ENCODE data around the gene DOCK6.
A peak's percentile ranks its signal among the peaks of the same experiment; 100 is the strongest.

The DOCK6 gene, protein sequence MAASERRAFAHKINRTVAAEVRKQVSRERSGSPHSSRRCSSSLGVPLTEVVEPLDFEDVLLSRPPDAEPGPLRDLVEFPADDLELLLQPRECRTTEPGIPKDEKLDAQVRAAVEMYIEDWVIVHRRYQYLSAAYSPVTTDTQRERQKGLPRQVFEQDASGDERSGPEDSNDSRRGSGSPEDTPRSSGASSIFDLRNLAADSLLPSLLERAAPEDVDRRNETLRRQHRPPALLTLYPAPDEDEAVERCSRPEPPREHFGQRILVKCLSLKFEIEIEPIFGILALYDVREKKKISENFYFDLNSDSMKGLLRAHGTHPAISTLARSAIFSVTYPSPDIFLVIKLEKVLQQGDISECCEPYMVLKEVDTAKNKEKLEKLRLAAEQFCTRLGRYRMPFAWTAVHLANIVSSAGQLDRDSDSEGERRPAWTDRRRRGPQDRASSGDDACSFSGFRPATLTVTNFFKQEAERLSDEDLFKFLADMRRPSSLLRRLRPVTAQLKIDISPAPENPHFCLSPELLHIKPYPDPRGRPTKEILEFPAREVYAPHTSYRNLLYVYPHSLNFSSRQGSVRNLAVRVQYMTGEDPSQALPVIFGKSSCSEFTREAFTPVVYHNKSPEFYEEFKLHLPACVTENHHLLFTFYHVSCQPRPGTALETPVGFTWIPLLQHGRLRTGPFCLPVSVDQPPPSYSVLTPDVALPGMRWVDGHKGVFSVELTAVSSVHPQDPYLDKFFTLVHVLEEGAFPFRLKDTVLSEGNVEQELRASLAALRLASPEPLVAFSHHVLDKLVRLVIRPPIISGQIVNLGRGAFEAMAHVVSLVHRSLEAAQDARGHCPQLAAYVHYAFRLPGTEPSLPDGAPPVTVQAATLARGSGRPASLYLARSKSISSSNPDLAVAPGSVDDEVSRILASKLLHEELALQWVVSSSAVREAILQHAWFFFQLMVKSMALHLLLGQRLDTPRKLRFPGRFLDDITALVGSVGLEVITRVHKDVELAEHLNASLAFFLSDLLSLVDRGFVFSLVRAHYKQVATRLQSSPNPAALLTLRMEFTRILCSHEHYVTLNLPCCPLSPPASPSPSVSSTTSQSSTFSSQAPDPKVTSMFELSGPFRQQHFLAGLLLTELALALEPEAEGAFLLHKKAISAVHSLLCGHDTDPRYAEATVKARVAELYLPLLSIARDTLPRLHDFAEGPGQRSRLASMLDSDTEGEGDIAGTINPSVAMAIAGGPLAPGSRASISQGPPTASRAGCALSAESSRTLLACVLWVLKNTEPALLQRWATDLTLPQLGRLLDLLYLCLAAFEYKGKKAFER (N-terminal part only)

DNA sequence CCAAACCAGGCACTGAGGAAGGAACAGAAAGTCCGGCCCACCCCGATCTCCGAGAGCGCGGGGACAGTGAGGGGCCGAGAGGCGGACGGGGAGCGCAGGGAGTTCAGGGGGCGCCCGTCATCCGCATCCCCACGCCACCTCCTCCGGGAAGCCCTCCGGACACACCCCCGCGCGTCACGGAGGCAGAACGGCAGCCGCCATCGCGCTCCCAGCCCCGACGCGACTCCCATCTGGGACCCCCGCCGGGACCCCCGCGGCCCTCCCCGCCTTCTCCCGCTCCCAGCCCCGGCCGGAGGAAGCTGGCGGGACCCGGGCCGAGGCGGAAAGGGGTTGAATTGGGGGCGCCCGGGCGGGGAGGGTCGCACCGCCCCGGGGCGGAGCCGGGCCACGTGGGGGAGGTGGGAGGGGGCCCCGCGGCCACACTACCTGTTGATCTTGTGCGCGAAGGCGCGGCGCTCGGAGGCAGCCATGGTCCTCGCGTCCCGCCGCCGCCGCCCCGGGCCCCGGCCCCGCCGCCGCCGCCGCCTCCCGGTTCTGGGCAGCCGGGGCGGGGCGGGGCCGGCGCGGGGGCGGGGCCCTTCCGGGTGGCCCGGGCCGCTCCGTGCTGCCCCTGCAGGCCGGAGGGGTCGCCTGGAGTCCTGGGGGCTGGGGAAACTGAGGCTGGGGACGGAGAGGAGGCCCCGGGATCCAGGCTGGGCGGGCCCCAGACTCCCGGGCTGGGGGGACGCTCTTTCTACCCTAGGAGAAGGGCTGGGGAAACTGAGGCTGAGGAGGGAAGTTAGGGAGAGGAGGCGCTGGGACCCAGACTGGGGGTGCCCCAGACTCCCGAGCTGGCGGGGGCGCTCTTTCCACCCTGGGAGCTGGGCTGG lies at the start of gene DOCK6:
DOCK6 (minus strand) TSS at position 554 of the 869 bp plus-strand sequence; CDS start at position 470, 84 bp downstream.
- DNase-seq (ENCODE audit: low read depth, low spot score), result no peak

DNA sequence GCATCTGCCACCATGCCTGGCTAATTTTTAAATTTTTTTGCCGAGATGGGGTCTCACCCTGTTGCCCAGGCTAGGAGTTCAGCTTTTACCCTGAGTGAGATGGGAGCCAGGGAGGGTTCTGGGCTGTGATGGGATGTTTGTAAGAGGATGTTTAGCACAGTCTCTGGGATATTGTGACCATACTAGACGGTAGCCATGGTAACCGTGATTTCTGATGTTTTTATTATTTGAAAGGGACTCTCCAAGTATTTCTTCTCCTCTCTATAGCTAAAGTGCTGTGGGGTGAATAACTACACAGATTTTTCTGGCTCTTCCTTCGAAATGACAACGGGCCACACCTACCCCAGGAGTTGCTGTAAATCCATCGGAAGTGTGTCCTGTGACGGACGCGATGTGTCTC lies 44.0 kb upstream of the DOCK6 start:
- no peak for DNase-seq (ENCODE audit: low read depth, low spot score)

DNA sequence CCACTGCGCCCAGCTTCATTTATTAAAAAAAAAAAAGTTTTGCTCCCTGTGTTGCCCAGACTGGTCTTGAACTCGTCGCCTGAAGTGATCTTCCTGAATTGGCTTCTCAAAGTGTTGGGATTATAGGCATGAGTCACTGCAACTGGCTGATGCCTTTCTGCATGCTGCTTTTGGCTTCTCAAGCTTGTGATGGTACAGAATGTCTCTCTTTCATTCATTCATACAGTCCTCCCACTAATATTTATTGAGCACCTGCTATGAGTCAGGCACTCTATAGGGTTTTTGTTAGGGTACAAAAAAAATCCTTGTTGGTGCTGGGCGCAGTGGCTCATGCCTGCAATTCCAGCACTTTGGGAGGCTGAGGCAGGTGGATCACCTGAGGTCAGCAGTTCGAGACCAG lies 42.6 kb upstream of the DOCK6 start:
- no peak for DNase-seq (ENCODE audit: low read depth, low spot score)

DNA sequence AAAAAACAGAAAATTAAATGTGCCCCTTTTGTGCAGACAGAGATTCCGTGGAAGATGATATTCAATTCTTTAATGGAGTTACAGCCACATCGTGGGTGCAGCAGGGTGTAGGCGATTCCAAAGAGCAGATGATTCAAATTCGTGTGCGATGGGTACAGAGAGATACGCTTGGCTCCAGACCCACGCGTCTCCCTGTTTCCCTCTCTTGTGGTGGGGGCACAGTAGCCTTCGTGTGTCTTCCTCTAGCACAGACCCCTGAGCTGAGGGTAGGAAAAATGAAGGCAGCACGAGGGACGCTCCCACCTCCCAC lies 38.4 kb upstream of the DOCK6 start:
- DNase-seq (ENCODE audit: low read depth, low spot score), result no peak

DNA sequence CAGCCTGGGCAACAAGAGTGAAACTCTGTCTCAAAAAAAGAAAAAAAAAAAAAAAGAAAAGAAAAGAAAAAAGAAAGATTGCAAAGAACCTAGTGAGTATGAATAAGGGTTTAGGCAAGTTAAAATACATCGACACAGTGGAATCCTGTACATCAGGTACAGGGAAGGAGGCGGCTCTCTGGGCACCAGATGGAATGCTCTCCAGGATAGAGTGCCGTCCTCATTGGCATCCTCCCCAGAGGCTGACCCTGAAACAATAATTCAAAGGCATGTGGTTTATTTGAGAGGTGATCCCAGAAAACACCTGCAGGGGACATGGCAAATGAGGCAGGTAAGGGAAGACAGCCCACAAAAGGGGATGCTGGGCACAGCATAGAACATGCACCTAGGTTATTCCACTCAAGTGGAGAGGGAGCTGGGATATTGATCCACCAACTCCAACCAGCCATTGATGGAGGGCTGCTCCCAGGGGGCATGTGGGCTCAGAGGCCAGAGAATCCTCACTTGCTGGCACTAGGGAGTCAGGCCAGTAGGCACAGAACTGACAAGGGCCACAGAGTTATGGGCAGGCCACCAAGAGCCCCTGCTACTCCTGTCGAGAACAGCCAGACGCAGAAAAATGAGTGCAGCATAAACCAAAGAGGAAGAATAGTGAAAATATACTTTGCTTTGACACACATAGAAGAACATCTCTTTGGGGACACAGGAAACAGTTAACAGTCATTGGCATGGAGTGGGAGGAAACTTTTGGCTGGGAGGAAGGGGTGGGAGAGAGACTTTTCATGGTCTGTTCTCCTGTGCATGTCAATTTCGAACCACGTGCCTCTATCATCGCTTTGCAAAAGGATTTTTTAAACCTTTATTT lies 37.9 kb upstream of the DOCK6 start:
- DNase-seq (ENCODE audit: low read depth, low spot score), result no peak

DNA sequence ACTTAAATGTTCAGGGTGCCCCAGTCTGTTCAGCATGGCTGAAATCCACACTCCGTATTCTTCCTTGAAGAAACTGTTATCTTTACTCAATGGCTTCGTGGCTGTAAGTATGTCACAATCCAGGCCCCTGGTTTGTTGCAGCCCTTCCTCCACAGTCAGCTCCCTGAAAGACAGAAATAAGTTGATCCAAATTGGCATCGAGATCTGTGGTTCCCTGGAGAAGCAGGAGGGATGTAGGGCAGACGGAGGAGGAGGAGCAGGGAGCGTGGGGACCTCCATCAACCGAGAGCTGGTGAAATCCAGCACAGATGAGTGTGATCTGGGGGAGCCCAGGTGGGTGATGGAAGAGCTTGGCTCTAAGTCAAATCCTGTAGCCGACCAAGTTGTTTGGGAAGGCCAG lies 33.9 kb upstream of the DOCK6 start:
- DNase-seq (ENCODE audit: low read depth, low spot score), result no peak

DNA sequence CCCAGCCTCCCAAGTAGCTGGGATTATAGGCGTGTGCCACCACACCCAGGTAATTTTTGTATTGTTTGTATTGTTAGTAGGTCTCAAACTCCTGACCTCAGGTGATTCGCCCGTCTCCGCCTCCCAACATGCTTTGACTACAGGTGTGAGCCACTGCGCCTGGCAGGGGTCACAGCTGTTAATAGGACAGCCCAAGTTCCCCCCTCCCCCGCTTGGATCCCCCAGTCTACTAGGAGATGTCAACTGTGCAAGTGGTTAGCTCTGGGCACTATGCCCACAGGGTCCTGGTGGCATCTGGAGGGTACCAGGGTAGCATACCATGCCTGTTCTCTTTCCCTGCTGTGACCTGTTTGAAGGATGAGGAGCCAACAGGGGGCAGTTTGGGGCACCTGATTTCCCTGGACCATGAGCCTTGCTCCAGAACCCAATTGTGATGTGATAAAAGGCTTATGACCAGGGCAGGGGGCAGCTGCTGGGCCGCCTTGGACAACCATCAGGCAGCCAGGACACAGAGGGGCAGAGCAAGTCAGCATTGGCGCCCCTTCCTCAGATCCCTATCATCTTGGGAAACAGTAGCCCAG lies 33.4 kb upstream of the DOCK6 start, which contains the start of gene TSPAN16:
TSPAN16 (plus strand) TSS at position 496 of the 581 bp plus-strand sequence. CDS start 138 bp downstream, outside the sequence.
- DNase-seq (ENCODE audit: low read depth, low spot score), result no peak

DNA sequence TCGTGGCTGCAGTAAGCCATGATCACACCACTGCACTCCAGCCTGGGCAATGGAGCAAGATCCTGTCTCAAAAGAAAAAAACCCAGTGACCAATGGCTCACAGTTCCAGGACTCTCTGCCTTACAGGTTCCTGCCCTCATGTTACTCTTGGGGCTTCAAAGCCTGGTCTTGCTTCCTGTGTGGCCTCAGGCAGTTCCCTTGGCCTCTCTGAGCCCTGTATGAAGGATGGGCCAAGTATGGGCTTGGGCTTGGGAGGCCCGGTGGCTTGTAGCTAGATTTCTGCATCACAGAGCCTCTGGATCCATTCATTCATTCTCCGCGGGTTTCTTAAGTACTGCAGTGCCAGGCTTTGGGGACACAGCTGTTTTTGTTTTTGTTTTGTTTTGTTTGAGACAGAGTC lies 32.9 kb upstream of the DOCK6 start:
- DNase-seq (ENCODE audit: low read depth, low spot score), result no peak

DNA sequence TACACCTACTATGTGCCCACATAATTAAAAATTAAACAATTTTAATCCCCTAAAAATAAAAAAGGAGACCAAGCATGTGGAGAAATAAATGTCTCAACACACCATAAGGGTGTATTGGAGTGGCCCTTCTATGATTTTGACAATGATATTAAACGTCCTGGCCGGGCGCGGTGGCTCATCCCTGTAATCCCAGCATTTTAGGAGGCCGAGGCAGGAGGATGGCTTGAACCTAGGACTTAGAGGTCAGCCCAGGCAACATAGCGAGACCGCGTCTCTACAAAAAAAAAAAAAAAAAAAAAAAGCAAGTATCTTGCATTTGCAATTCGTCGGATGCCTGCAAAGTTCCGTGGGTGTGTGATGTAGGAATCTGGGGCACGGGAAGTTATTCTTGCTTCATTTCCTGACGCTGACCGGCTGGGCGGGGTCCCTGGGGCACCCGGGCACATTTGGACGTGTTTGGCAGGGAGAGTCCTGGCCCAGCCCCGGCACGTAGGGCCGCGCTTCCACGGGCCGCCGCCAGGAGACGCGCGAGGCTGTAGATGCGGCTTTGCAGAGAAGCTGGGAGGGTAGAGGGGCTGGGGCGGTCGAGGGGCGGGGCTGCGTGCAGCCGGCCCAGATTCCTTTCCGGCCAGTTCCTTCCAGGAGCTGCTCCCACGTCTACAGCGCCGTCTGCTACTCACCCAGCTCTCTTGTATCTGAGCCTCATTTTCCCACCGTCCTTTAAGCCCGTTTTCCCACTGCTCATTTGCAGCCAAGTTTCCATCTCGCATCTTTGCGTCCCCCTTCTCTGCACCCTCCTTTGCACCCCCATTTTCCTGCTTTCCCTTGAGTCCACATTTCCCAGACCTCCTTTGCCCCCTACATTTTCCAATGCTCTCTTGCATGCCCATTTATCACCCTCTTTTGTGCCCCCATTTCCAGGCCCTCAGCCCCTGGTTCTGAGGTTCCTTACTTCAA lies 31.4 kb upstream of the DOCK6 start:
- peak; percentile 57 for DNase-seq (ENCODE audit: low read depth, low spot score)

DNA sequence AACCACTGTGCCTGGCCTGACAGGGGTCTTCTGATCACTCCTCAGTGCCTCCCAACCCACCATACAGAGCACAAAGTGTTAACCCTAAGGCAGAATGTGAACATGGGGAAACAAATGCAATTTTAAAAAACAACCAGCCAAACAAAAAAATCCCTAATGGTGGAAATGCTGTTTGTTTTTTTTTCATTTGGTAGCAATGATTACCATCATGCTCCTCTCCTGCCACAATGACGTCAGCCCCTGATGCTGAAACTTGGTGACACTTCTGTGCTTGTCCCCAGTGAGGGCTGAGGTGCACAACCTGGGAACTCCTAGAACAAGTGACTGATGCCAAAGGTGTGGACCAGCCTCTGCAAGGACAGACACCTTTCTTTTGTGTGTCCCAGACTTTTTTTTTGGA lies 29.7 kb upstream of the DOCK6 start:
- DNase-seq (ENCODE audit: low read depth, low spot score), result no peak

DNA sequence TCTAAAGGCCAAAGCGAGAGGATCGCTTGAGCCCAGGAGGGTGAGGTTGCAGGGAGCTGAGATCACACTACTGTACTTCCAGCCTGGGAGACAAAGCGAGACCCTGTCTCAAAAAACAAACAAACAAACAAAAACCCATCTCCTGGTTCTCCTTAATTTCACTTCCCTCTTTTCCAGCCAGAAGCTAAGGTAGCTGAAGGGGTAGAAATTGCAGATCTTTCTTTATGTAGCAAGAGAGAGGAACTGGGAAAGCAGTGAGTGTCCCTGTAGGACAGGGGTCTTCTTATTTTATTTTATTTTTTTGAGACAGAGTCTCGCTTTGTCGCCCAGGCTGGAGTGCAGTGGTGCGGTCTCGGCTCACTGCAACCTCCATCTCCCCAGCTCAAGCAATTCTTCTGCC lies 29.1 kb upstream of the DOCK6 start:
- DNase-seq (ENCODE audit: low read depth, low spot score), result no peak

DNA sequence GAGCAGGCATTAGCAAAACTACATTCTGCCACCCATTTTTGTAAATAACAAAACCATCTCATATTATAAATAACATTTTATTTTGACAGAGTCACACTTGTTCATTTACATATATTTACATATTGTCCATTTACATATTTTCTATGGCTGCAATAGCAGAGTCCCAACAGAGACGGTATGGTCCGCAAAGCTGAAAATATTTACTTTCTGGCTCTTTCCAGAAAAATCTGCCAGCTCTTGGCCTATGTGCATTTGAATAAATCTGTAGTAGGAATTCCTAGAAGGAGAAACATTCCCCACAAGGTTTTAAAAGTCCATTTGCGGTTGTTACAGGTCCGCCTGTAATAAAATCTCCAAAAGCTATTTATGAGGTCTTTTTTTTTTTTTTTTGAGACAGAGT lies 27.9 kb upstream of the DOCK6 start:
- DNase-seq (ENCODE audit: low read depth, low spot score), result no peak

DNA sequence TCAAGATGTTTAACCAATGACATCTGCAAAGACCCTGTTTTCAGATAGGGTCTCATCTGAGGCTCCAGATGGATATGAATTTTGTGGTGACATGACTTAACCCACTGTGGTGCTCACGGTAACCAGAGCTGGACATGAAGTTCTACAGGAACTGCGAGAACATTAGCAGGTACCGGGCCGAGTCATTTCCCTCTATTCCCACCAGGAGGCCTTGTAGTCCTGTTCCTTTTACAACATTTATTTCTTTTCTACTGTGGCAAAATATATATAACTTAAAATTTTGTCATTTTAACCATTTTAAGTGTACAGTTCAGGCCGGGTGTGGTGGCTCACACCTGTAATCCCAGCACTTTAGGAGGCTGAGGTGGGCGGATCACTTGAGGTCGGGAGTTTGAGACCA lies 26.0 kb upstream of the DOCK6 start:
- no peak for DNase-seq (ENCODE audit: low read depth, low spot score)

DNA sequence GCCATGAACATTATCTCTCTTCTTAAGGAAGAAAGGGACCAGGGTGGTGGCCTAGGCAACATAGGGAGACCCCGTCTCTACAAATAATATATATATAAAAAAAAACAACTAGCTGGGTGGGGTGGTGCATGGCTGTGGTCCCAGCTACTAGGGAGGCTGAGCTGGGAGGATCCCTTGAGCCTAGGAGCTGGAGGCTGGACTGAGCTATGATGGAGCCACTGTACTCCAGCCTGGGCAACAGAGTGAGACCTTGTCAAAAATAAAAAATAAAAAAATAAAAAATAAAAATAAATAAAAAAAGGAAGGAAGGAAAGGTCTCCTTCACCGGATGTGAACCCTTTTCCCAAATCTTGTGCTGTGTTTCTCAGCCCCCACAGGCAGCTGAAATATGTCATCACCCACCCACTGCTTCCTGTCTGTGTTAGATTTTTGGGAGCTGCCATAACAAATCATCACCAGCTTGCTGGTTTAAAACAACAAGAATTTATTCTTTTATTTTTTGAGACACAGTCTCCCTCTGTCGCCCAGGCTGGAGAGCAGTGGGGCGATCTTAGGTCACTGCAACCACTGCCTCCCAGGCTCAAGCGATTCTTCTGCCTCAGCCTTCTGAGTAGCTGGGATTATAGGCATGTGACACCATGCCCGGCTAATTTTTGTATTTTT lies 24.1 kb upstream of the DOCK6 start:
- DNase-seq (ENCODE audit: low read depth, low spot score), result no peak

DNA sequence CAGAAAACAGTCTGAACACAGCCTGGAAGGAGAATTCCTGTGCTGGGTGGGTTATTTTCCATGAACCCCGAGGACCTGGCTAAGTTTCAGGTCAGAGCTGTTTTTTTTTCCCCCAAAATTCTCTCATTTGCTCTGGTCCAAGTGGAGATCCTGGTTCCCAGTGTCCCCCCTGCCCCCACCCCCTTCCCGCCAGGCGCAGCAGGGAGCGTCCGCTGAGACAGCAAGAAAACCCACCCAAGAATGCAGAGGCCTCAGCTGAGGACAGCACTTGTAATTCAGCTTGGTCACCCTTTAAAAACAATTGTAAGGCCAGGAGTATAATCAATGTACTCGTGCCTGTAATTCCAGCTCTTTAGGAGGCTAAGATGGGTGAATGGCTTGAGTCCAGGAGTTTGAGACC lies 22.2 kb upstream of the DOCK6 start:
- DNase-seq (ENCODE audit: low read depth, low spot score), result no peak

DNA sequence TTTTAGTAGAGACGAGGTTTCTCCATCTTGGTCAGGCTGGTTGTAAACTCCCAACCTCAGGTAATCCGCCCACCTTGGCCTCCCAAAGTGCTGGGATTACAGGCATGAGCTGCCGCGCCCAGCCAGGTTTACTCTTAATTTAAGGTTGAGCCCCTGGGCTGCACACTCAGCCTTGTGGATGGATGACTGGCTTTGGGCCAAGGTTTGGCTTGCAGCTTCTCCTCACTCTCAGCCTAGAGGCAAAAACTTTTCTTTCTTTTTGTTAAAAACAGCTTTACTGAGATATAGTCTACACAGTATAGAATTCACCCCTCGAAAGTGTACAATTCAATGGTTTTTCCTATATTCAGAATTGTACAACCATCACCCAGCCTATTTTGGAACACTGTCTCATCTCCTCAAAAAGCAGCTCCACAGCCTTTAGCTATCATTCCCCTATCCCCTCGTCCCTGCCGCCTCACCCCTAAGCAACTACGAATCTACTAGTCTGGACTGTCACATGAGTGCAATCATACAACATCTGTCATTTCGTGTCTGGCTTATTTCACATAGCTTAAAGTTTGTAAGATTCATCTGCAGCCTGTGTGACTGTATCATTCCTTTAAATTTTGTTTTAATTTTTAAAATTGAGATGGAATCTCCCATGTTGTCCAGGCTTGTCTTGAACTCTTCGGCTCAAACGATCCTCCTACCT lies 19.2 kb upstream of the DOCK6 start:
- no peak for DNase-seq (ENCODE audit: low read depth, low spot score)

DNA sequence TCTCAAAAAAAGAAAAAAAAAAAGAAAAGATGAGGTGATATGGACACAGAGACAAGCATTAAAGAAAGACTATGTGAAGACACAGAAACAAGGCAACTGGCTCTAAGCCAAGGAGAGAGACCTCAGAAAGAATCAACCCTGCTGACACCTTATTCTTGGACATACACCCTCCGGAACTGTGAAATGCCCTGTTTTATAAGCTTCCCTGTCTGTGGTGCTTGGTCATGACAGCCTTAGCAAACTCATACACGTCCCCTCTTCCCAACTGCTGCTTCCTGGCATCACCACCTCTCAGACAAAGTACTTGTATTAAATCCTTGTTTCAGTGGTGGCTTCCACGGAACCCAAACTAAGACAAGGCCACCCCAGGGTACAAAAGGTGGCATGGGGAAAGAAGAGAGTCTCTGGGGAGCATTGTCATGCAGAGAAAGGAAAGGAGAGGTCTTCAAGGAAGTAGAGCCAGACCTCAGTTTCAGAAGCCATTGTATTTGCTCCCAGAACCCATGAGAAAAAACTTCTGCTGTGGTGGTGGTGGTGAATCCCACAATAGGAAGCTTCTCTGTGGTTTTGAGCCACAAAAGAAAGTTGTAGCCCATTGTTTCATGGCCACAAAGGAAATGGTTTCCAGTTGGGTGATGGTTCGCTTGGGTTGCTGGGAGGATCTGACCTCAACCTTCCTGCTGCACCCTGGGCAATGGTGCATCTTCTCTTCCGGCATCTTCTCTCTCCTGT lies 17.3 kb upstream of the DOCK6 start:
- no peak for DNase-seq (ENCODE audit: low read depth, low spot score)

Measured in brain pericyte (primary cell).